GM23248 (cell line): ENCODE data around the gene ASB16.

Experiments
- EZH2 ChIP-seq: fragments of 200-600 bp; sonication (generic); IDR thresholded peaks from 2 replicates; pipeline ENCODE4 v1.6.1; 2018; ENCODE audit warnings: antibody characterized with exemption, mild to moderate bottlenecking; ENCODE audit not compliant: insufficient read depth, poor library complexity, severe bottlenecking
- EZH2phosphoT487 ChIP-seq: fragments of 200-600 bp; sonication (generic); IDR thresholded peaks from 2 replicates; pipeline ENCODE4 v1.6.1; 2018; ENCODE audit warnings: antibody characterized with exemption, moderate library complexity, mild to moderate bottlenecking, low read depth; ENCODE audit not compliant: insufficient read depth

- TF ChIP-seq EZH2phosphoT487 (no peak), EZH2 (no peak)
Observed at GRCh38 chr17:44137891-44138709, 32.4 kb upstream of the ASB16 start.
